BJ (cell line): ENCODE data around the gene MCM6. TPM values are rescaled to one million over a fixed set of nuclear protein-coding genes. Genes with fewer than 3 reads are reported as not detected.

Source experiments
- CTCF ChIA-PET: fragments of 350-600 bp; formaldehyde crosslinking; extraction: SDS; loops from one replicate; lab custom pipeline; 2021; ENCODE audit warnings: antibody characterized with exemption, inconsistent platforms; lab: Yijun Ruan, JAX
- POLR2A ChIA-PET: fragments of 300-600 bp; sonication (Branson Sonifier 250); formaldehyde crosslinking; extraction: SDS; loops from one replicate; lab custom pipeline; 2021; ENCODE audit warnings: antibody characterized with exemption; lab: Charles Lee
- DNase-seq: peaks from one replicate; pipeline ENCODE4 v3.0.0-alpha.2; 2011; ENCODE audit warnings: low read depth
- H3K27me3 ChIP-seq: 2 replicates; pipeline ENCODE4 v1.6.0; 2011; ENCODE audit warnings: low read length; ENCODE audit not compliant: control insufficient read depth, insufficient read depth
- H3K36me3 ChIP-seq: 2 replicates; pipeline ENCODE4 v1.5.1; 2011; ENCODE audit warnings: low read length; ENCODE audit not compliant: control insufficient read depth, insufficient read depth
- H3K4me3 ChIP-seq: 2 replicates; pipeline ENCODE4 v1.5.1; 2011; ENCODE audit warnings: low read depth, mild to moderate bottlenecking, control low read depth, low read length
- polyA plus RNA-seq: library from polyadenylated mRNA; depleted of rRNA; stranded (reverse); fragments of >200 nt; gene quantifications from 2 replicates; pipeline ENCODE4 v1.2.3, GENCODE V29; 2011
- TF ChIP-seq, protein P1 (sequence below): IDR thresholded peaks from 2 replicates; pipeline ENCODE4 v1.5.1; 2011; ENCODE audit warnings: low read depth, mild to moderate bottlenecking, control low read depth, inconsistent platforms, low read length, moderate library complexity; ENCODE audit not compliant: insufficient read depth

The MCM6 gene
- polyA plus RNA-seq, 1 experiment = 15.7 TPM

DNA sequence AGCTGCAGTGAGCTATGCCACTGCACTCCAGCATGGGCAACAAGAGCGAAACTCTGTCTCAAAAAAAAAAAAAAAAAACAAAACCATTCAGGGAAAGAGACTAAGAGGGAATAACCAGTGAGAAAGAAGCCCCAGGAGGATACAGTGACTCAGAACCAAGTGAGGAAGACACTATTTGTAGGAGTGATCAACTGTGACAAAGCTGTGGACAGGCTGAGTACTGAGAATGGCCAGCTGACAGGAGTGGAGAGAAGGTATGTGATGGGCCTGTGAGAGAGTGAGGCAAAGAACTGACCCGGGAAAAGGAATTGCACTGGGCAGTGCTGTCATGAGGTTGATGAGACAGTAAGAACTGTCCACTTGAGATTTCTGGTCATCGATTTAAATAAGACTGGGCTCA, 32.6 kb downstream of the MCM6 start:
- Histone ChIP-seq H3K36me3 (peaks cover 2% of the 10 kb centered on the region; the same call in 1 of the 2 replicates), H3K4me3 (no peak overlapping the region), H3K27me3 (no peaks in the 10 kb centered on the region)
- POLR2A ChIA-PET = no interaction called here
- TF ChIP-seq, protein P1, sequence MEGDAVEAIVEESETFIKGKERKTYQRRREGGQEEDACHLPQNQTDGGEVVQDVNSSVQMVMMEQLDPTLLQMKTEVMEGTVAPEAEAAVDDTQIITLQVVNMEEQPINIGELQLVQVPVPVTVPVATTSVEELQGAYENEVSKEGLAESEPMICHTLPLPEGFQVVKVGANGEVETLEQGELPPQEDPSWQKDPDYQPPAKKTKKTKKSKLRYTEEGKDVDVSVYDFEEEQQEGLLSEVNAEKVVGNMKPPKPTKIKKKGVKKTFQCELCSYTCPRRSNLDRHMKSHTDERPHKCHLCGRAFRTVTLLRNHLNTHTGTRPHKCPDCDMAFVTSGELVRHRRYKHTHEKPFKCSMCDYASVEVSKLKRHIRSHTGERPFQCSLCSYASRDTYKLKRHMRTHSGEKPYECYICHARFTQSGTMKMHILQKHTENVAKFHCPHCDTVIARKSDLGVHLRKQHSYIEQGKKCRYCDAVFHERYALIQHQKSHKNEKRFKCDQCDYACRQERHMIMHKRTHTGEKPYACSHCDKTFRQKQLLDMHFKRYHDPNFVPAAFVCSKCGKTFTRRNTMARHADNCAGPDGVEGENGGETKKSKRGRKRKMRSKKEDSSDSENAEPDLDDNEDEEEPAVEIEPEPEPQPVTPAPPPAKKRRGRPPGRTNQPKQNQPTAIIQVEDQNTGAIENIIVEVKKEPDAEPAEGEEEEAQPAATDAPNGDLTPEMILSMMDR = no peak
- CTCF ChIA-PET = interaction anchor here (1.7 kb wide), 1 partner anchor 46 kb away, joined by 5 read pairs; no protein-coding TSS in a partner anchor
- no peak for DNase-seq

DNA sequence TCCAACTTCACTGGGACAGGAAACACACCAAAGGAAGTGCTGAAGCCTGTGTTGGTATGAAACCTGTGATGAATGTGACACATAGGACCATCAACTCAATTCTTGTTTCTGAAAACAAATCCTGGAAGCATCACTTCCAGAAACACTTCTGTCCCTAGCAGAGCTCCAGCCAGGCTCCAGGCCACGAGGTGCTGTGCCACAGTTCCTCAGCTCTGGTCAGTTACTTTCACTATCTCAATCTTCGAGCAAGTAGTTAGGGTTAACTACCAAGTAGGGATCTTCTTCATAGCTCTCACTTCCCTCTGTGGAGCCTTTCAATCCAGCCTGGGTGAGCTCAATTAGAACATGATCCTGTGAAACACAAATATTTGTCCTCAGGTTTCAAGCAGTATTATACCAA, 35.6 kb downstream of the MCM6 start:
- Histone ChIP-seq H3K27me3 (no peaks in the 10 kb centered on the region), H3K4me3 (no peak overlapping the region), H3K36me3 (no peaks in the 10 kb centered on the region; the same call in 1 of the 2 replicates)
- DNase-seq = no peak
- ChIA-PET POLR2A (interaction anchor here (0.7 kb wide), 1 partner anchor 35 kb away, joined by 3 read pairs; no protein-coding TSS in a partner anchor), CTCF (interaction anchor here (2.3 to 3.4 kb wide), 2 partner anchors 15 to 43 kb away, joined by 6 to 11 read pairs; no protein-coding TSS in a partner anchor)
- TF ChIP-seq, protein P1 = no peak

DNA sequence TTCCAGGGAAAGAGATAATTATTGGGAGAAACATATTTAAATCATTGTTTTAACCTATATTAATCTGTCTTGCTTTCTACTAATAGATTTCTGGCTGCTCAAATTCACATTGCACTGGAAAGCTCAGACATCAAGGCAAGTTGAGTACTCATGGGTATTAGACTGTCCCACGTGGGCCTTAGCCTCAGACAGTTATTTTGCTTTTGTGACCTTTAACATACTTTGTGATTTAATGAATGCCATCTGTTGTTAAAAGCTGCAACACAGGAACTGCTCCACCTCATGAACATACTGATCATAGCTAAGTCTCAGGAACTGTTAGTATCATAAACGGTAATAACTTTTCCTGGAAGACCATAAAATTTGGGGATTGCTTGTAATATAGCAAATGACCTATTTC, 36.5 kb downstream of the MCM6 start:
- no peaks in the 10 kb centered on the region for H3K36me3 ChIP-seq
- ChIA-PET CTCF (interaction anchor here (0.6 to 3.4 kb wide), 4 partner anchors 10 to 456 kb away, joined by 3 to 11 read pairs (median 4); no protein-coding TSS in a partner anchor), POLR2A (no interaction called here)
- H3K4me3 ChIP-seq = no peak overlapping the region
- H3K27me3 ChIP-seq = no peaks in the 10 kb centered on the region
- DNase-seq = peak; percentile 96
- TF ChIP-seq, protein P1 = no peak

DNA sequence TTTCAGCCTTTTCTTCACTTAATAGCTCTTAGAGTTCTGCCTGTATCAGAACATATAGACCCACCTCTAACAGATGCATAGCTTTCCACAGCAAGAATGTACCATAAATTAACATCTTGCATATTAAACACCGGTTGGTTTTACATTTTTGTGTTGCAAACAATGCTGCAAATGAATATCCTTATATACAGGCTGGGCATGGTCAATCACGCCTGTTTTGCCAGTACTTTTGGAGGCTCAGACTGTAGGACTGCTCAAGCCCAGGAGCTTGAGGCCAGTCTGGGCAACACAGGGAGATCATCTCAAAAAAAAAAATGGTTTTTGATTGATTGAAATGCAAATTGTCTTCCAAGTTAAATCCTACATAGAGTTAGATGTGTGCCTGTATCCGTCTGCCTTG, 37.7 kb downstream of the MCM6 start:
- Histone ChIP-seq H3K27me3 (no peaks in the 10 kb centered on the region), H3K36me3 (no peaks in the 10 kb centered on the region), H3K4me3 (no peak overlapping the region)
- TF ChIP-seq, protein P1 = no peak
- POLR2A ChIA-PET = no interaction called here
- DNase-seq = no peak
- CTCF ChIA-PET = interaction anchor here (0.8 to 2.1 kb wide), 2 partner anchors 12 to 41 kb away, joined by 3 to 5 read pairs; no protein-coding TSS in a partner anchor

DNA sequence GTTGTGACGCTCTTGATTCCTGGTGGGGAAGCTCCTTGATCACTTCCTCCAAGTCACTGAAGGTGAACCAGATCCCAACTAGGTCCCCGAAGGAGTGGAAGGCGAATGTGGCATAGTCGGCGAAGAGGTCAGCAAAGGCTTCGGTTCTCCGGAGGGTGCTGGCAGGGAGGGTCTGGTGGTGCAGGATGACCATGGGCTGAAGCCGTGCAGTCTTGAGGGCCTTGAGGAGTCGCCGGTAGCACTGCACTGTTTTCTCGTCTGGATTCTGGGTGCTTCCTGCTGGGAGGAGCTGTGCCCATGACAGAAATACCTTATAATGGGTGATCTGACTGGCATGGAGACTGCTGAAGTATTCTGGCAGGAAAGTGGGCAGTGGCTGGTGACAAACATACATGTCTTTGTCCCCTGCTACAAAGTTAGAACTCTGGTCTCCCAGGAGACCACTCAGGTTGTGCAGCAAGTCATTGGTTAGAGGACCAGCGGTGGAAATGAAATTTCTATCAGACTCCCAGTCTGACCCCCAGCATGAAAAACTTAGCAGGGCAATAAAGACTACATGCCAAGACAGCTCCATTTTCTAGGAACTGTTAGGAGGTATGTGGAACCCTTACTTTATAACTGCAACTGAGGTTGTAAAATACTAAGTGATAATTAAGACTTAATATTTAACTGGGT, 39.5 kb downstream of the MCM6 start, which contains the start of gene LCT:
Gene LCT, minus strand, starts transcription at position 589 of the 675 bp plus-strand sequence. Its CDS starts 15 bp downstream, at position 574.
- Histone ChIP-seq H3K36me3 (no peaks in the 10 kb centered on the region), H3K4me3 (no peak within 1 kb of the TSS), H3K27me3 (no peaks in the 10 kb centered on the region)
- DNase-seq = no peak
- CTCF ChIA-PET = interaction anchor here (1.1 to 2.1 kb wide), 3 partner anchors 10 to 39 kb away, joined by 3 to 6 read pairs (median 5); no protein-coding TSS in a partner anchor
- POLR2A ChIA-PET = no interaction called here
- TF ChIP-seq, protein P1 = no peak
